ENCODE data around the gene CLEC4M.

CLEC4M gene

GRCh38 chr19:7762719-7763293, at the start of gene CLEC4M:
TSS of gene CLEC4M (plus strand) at chr19:7763243. CDS start at chr19:7763267, 24 bp downstream.
- DNase-seq (ENCODE audit: low spot score): no peak

- no peak for DNase-seq (ENCODE audit: low spot score)
These were observed 47.4 kb upstream of the CLEC4M start for GRCh38 chr19:7715671-7716070.

- no peak for DNase-seq (ENCODE audit: low spot score)
These were observed 46.3 kb upstream of the CLEC4M start for GRCh38 chr19:7716762-7717161.

- no peak for DNase-seq (ENCODE audit: low spot score)
These were observed 44.4 kb upstream of the CLEC4M start for GRCh38 chr19:7718668-7719067.

DNA sequence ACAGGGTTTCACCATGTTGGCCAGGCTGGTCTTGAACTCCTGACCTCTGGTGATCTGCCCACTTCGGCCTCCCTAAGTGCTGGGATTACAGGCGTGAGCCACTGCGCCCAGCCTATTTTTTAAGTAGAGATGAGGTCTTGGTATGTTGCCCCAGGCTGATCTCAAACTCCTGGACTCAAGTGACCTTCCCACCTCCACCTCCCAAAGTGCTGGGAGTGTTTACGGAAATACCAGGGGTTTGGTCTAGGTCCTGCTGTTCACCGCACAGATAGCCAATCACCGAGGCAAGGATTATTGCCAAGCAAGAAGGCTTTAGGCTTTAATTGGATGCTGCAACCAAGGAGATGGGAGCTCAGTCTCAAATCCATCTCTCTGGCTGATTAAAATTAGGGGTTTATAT, 42.7 kb upstream of the CLEC4M start:
- DNase-seq (ENCODE audit: low spot score): no peak

- DNase-seq (ENCODE audit: low spot score): no peak
These were observed 40.8 kb upstream of the CLEC4M start for GRCh38 chr19:7722231-7722651.

DNA sequence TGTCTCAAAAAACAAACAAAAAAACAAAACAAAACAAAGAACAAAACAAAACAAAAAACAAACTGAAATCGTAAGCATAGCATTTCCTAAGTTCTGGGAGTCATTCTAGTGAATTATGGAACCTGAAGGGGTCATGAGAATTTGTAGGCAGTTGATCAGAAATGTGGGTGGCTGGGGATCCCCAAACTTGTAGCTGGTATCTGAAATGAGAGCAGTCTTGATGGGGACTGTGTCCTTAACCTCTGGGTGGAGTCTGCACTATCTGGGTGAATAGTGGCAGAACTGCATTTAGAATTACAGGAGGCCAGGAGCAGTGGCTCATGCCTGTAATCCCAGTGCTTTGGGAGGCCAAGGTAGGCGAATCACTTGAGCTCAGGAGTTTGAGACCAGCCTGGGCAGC, 37.3 kb upstream of the CLEC4M start:
- DNase-seq (ENCODE audit: low spot score): no peak

- DNase-seq (ENCODE audit: low spot score): no peak
These were observed 33.8 kb upstream of the CLEC4M start for GRCh38 chr19:7729211-7729610.

DNA sequence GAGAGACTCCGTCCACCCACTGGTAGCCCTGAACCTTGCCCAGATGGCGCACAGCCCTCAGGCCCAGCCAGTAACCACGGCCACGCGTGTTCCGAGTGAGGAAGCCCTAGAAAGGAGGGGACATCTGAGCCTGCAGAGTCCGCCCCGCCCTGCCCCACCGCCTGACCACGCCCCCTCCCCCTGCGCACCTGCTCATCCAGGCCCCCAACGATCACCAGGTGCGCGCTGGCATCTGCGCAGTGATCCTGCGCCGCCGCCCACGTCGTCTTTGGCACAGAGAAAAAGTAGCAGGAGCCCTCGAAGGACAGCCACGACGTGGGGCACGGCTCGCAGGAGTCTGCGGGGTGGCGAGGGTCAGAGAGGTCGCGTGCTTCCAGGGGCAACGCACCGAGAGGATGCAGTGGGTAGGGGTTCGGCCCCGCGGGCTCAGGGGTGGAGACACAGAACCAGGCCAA, 33.2 kb upstream of the CLEC4M start:
- no peak for DNase-seq (ENCODE audit: low spot score)

- no peak for DNase-seq (ENCODE audit: low spot score)
These were observed 32.5 kb upstream of the CLEC4M start for GRCh38 chr19:7730286-7731217.

DNA sequence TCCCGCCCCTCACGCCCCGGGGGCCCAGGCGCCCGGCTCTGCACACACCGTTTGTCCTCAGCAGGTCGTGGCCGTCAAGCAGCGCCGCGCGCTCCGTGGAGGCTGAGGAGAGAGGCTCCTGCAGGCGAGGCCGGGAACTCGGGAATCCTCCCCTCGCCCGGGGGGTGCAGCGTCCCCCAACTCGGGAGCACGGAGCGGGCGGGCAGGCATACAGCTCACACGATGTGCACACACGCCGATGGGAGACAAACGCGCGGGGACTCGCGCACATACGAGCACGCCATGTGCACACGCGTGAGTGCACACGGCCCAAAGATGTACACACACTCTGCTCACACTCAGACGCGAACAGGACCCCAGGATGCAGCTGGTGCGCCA, 31.8 kb upstream of the CLEC4M start:
- no peak for DNase-seq (ENCODE audit: low spot score)

GRCh38 chr19:7731615-7732014, 31.4 kb upstream of the CLEC4M start:
- DNase-seq (ENCODE audit: low spot score): no peak

DNA sequence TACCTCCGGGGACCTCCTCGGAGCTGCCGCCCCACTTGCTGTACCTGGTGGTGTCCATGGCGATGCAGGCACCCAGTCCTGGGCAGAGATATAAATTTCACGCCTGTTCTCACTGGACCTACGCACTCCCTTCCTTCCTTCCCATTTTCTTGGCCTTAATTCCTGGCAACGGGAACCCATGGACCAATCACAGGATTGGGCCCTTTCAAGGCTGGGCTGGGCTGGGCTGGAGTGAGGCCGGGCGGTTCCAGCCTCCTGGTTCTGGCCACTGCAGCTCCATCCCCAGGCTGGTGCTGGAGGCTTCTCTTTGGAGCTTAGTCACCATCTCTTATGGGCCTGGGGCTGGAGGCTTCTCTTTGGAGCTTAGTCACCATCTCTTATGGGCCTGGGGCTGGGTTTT, 31.0 kb upstream of the CLEC4M start, which contains the start of gene CLEC4G:
CLEC4G (minus strand) TSS at position 66 of the 400 bp plus-strand sequence; CDS start at position 58, 8 bp downstream.
- DNase-seq (ENCODE audit: low spot score): no peak

DNA sequence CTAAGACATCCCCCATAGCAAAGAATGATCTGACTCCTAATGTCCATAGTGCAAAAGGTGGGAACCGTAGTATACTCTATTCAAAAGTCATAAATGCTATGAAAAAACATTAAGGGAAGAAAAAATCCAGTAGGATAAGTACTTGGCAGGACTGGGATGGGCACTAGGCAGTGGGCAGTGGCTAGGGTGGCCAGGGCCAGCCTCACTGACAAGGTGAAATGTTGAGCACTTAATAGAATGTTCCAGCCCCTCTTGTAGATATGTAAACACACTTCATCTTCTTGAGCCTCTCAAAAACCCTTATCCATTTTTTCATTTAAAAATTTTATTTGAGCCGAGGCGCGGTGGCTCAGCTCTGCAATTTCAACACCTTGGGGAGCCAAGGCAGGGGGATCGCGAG, 29.7 kb upstream of the CLEC4M start:
- DNase-seq (ENCODE audit: low spot score): no peak

GRCh38 chr19:7734220-7735203, 28.5 kb upstream of the CLEC4M start:
- peak; percentile 53 for DNase-seq (ENCODE audit: low spot score)

DNA sequence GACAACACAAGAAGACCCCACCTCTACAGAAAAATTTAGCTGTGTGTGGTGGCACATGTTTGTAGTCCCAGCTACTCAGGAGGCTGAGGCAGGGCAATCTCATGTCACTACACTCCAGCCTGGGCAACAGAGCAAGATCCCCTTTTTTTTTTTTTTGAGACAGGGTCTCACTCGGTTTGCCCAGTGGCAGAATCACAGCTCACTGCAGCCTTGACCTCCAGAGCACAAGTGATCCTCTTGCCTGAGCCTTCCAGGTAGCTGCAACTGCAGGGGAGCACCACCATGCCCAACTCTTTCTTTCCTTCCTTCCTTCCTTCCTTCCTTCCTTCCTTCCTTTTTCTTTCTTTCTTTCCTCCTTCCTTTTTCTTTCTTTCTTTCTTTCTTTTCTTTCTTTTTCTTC, 26.9 kb upstream of the CLEC4M start:
- DNase-seq (ENCODE audit: low spot score): no peak

DNA sequence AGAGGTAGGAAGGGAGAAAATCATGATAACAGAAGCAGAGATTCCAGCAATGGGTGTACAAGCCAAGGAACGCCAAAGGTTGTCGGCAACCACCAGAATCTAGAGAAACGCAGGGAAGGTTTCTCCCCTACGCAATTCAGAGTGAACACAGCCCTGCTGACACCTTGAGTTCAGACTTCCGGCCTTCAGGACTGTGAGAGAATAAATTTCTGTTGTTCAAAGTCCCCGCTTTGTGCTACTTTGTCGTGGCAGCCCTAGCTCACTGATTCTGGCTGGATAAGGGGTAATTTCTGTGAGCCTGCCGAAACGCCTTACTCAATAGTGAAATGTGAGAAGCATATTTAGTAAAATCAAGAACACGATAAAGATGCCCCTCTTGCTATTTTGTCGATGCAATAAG, 25.8 kb upstream of the CLEC4M start:
- DNase-seq (ENCODE audit: low spot score): no peak

GRCh38 chr19:7738023-7738422, 25.0 kb upstream of the CLEC4M start:
- DNase-seq (ENCODE audit: low spot score): no peak

GRCh38 chr19:7739211-7739755, 23.8 kb upstream of the CLEC4M start:
- no peak for DNase-seq (ENCODE audit: low spot score)

DNA sequence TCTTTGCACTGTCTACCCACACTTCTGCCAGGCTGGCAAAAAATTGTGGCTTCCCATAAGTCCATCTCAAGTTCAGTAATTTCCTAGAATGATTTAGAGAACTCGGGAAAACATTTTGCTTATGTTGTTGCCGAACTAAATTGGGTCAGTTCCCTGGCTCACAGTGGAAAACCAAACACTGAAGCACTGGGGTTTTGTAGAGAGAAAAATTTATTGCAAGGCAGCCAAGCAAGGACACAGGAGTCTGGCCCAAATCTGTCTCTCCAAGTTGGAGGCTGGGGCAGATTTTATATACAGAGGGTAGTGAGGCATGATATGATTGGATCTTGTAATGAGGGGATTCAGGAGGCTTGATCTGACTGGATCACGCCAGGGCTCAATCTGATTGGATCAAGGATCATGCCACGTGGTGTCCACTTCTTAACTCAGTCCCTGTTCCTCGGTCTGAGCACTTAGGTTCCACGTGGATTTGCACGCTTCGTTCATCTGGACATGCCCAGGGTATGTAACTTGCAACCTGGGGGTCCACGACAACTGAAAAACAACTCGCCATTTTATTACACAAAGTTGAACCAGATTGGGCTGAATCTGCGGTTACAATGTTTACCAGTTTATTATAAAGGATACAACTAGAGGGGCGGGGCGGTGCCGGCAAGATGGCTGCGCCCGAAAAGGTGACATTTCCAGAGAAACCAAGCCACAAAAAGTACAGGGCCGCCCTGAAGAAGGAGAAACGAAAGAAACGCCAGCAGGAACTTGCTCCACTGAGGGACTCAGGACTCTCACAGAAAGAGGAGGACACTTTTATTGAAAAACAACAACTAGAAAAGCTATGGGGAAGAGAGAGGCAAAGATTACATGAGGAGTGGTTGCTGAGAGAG, 23.0 kb upstream of the CLEC4M start:
- no peak for DNase-seq (ENCODE audit: low spot score)

DNA sequence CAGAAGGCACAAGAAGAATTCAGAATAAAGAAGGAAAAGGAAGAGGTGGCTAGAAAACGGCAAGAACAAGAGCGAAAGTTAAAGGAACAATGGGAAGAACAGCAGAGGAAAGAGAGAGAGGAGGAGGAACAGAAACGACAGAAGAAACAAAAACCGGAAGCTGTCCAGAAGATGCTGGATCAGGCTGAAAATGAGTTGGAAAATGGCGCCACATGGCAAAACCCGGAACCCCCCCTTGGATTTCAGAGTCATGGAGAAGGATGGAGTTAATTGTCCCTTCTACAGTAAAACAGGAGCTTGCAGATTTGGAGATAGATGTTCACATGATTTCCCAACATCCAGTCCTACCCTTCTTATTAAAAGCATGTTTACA, 22.4 kb upstream of the CLEC4M start:
- DNase-seq (ENCODE audit: low spot score): no peak
